GM21515 (cell line): ENCODE measurements around the gene AMFR.

Source experiments
- ATAC-seq: cut with Tn5 transposase; IDR thresholded peaks from one replicate; pipeline ENCODE4 v1.9.1; 2021; ENCODE audit not compliant: unreplicated experiment

Gene AMFR

GRCh38 chr16:56314244-56314850 is 111.0 kb downstream of the AMFR start:
- ATAC-seq = no peak

GRCh38 chr16:56312556-56312955 is 112.8 kb downstream of the AMFR start:
- no peak for ATAC-seq

GRCh38 chr16:56312028-56312300 is 113.4 kb downstream of the AMFR start:
- ATAC-seq = no peak
